Gastrocnemius medialis (tissue), 4 donors: ENCODE results near the gene CYB5RL. TPM values are rescaled to one million over a fixed set of nuclear protein-coding genes. Genes with fewer than 3 reads are reported as not detected.
"Not testable (repeated sequence)": the region's sequence is repeated elsewhere in the genome, so short reads cannot be mapped to it uniquely, and the experiment has no call there.

Experiments used
- ATAC-seq, 2 donors: fragments of 150-250 bp; one replicate each; pipeline ENCODE4 v1.9.1; 2016
- DNase-seq, 2 donors: peaks; one replicate each; pipeline ENCODE4 v3.0.0-alpha.2; 2019
- H3K27ac ChIP-seq, 4 donors: fragments of 200-600 bp; sonication (generic); 1 replicate in 1 of 4; 2 replicates in 3 of 4; pipeline ENCODE4 v1.5.1; 2016 to 2018; ENCODE audit warnings: mild to moderate bottlenecking in 2 of 4, moderate library complexity in 1 of 4
- H3K27me3 ChIP-seq, 3 donors: fragments of 200-600 bp; sonication (generic) in 2 of 3; 1 replicate in 1 of 3; 2 replicates in 2 of 3; pipeline versions ENCODE4 v1.5.1 to v1.6.0; 2016 to 2019; ENCODE audit warnings: mild to moderate bottlenecking in 1 of 3, moderate library complexity in 1 of 3
- H3K36me3 ChIP-seq, 2 donors: fragments of 200-600 bp; sonication (generic) in 1 of 2; one replicate each; pipeline ENCODE4 v1.5.1; 2017 to 2018
- H3K4me1 ChIP-seq, 2 donors: fragments of 200-600 bp; sonication (generic) in 1 of 2; one replicate each; pipeline ENCODE4 v1.5.1; 2016 to 2017; ENCODE audit warnings: mild to moderate bottlenecking in 2 of 2
- H3K4me3 ChIP-seq, 4 donors: fragments of 200-600 bp; sonication (generic) in 3 of 4; 1 replicate in 1 of 4; 2 replicates in 3 of 4; pipeline ENCODE4 v1.5.1; 2016 to 2019; ENCODE audit warnings: mild to moderate bottlenecking in 2 of 4
- H3K9me3 ChIP-seq, 3 donors: fragments of 200-600 bp; sonication (generic) in 2 of 3; 1 replicate in 1 of 3; 2 replicates in 2 of 3; pipeline ENCODE4 v1.5.1; 2016 to 2019
- CTCF ChIP-seq, 5 experiments: fragments of 450-650 bp in 3 of 5; fragments of 200-600 bp in 2 of 5; sonication (generic) in 2 of 5; IDR thresholded peaks in 4 of 5; conservative IDR thresholded peaks in 1 of 5; 1 replicate in 4 of 5; 2 replicates in 1 of 5; pipeline ENCODE4 v1.5.1; 2016 to 2019; ENCODE audit warnings: antibody characterized with exemption in 5 of 5, mild to moderate bottlenecking in 3 of 5, moderate library complexity in 3 of 5
- POLR2A ChIP-seq, 2 donors: fragments of 450-650 bp; IDR thresholded peaks; one replicate each; pipeline ENCODE4 v1.6.1; 2017; ENCODE audit warnings: antibody characterized with exemption in 2 of 2, mild to moderate bottlenecking in 2 of 2, moderate library complexity in 2 of 2
- in situ Hi-C, 4 donors: fragments of 200-750 bp; cut with MboI; loops; one replicate each; pipeline versions ENCODE4 v1.15.0 to v1.8.0; 2017; ENCODE audit warnings: low sequenced_read_pairs in 4 of 4
- intact Hi-C: fragments of 100-400 bp; cut with DNase I; formaldehyde crosslinking; loops from one replicate; pipeline ENCODE4 v1.15.1; 2023; ENCODE audit warnings: low total_unique reads
- total RNA-seq, 4 donors: library from RNA; depleted of rRNA; stranded (reverse); fragments of >200 nt; gene quantifications; one replicate each; pipeline versions ENCODE4 v1.1.0 to v1.2.3, GENCODE V29; 2016

Gene CYB5RL
- total RNA-seq, 4 donors from 2014 or later: 1.8 to 5.8 (median 3.4) TPM

DNA sequence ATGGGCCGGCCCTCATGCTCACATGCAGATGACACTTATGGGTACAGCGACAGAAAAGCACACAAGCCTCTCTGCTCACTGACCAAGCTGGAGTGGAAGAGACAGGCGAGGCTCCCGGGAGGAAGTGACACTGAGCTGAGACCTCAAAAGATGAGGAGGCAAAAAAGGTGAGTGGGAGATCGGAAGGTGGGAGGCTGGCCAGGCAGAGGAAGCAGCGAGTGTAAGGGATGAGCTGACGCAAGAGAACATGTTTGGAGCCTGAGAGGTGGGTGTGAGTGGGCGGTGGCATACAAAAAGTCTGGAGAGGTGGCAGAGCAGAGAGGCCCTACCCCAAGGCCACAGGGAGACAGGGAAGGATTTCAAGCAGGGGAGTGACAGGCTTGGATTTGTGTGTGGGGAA lies 28.8 kb downstream of the CYB5RL start:
- no peaks in the 10 kb centered on the region for H3K27me3 ChIP-seq
- peaks cover 0 to 13% of the 10 kb centered on the region in 2 donors for H3K4me1 ChIP-seq
- H3K27ac ChIP-seq: no peak overlapping the region
- DNase-seq (no peak), ATAC-seq (no peak)
- H3K36me3 ChIP-seq: no peaks in the 10 kb centered on the region
- intact Hi-C loops: no loop called here
- no peaks in the 10 kb centered on the region for H3K9me3 ChIP-seq
- in situ Hi-C loops: no loop called here
- TF ChIP-seq CTCF (IDR thresholded peaks at IDR 0.05 in 4 of 5, conservative IDR thresholded peaks at IDR 0.05 in 1 of 5): no peak
- TF ChIP-seq POLR2A (IDR thresholded peaks at IDR 0.05): no peak
- H3K4me3 ChIP-seq: no peak overlapping the region

DNA sequence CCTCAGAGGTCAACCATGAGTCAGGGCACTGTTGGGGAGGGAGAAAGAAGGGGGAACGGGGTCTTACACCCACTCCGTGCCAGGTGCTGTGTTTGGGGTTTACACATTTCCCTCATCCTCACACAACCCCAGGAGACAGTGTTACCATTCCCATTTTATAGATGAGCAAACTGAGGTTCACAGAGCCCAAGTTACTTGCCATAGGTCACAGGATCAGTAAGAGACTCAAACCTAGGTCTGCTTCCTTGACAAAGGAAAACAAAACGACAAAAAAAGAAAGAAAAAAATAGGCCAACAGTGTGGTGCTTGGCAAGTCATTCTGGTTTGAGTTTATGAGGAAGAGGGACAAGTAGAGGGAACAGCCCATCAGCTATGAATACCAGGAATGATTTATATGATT lies 30.8 kb downstream of the CYB5RL start:
- ATAC-seq (no peak), DNase-seq (no peak)
- intact Hi-C loops: no loop called here
- Histone ChIP-seq H3K27ac (no peak overlapping the region), H3K36me3 (no peaks in the 10 kb centered on the region), H3K9me3 (no peaks in the 10 kb centered on the region), H3K4me1 (peaks cover 0 to 13% of the 10 kb centered on the region in 2 donors), H3K4me3 (no peak overlapping the region), H3K27me3 (no peaks in the 10 kb centered on the region)
- in situ Hi-C loops: no loop called here
- TF ChIP-seq POLR2A (IDR thresholded peaks at IDR 0.05): no peak
- no peak for TF ChIP-seq CTCF (IDR thresholded peaks at IDR 0.05 in 4 of 5, conservative IDR thresholded peaks at IDR 0.05 in 1 of 5)

DNA sequence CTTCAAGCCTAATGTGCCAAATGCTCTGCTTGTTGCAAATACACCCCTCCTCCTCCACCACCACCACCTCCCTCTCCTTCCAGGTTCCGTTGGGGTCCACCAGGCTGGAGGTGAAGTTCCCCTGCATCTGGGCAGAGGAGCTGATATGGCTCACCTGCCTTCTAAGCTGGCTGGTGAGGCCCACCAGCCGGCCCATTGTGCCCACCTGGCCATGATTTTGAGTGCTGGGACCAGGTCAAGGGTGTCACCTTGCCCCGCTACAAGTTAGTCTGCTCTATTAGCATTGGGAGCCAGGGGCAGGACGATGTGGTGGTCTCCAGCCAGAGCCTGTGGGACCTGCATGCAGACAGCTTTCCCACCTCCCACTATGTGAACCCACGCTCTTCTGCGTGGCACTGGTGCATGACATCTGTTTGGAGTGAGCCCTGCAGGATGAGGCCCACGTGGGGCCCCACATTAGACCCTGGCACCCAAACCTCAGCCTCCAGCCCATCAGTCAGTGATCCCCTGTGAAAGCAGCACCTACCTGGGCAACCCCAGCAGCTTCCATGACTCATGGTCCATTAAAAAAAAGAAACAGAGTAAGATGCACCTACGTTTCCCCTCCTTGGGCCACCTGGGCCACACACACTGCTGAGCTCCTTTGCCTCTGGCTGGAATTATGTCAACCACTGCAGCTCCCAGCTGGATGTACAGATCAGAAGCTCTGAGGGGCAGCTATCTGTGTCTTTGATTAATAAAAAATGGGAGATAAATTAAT lies 31.4 kb downstream of the CYB5RL start:
- H3K9me3 ChIP-seq: no peaks in the 10 kb centered on the region
- H3K36me3 ChIP-seq: no peaks in the 10 kb centered on the region
- DNase-seq (no peak), ATAC-seq (no peak)
- peaks cover 0 to 7% of the 10 kb centered on the region in 2 donors for H3K4me1 ChIP-seq
- H3K27ac ChIP-seq: no peak overlapping the region
- H3K27me3 ChIP-seq: no peaks in the 10 kb centered on the region
- in situ Hi-C loops: no loop called here
- H3K4me3 ChIP-seq: no peak overlapping the region
- intact Hi-C loops: no loop called here
- TF ChIP-seq CTCF (IDR thresholded peaks at IDR 0.05 in 4 of 5, conservative IDR thresholded peaks at IDR 0.05 in 1 of 5): no peak
- TF ChIP-seq POLR2A (IDR thresholded peaks at IDR 0.05): no peak

- H3K27ac ChIP-seq: no peak overlapping the region
- H3K36me3 ChIP-seq: no peaks in the 10 kb centered on the region
- H3K4me1 ChIP-seq: no peaks in the 10 kb centered on the region
- no peak for ATAC-seq
- H3K27me3 ChIP-seq: no peaks in the 10 kb centered on the region
- TF ChIP-seq CTCF (IDR thresholded peaks at IDR 0.05 in 4 of 5, conservative IDR thresholded peaks at IDR 0.05 in 1 of 5) (no peak), POLR2A (IDR thresholded peaks at IDR 0.05) (no peak)
- intact Hi-C loops: no loop called here
- no peaks in the 10 kb centered on the region for H3K9me3 ChIP-seq
- DNase-seq: no peak
- no peak overlapping the region for H3K4me3 ChIP-seq
- in situ Hi-C loops: no loop called here
These were observed 32.2 kb downstream of the CYB5RL start for GRCh38 chr1:54167422-54168139.

- DNase-seq, H3K4me1 ChIP-seq, H3K9me3 ChIP-seq, H3K27ac ChIP-seq, H3K36me3 ChIP-seq, H3K27me3 ChIP-seq, ATAC-seq, intact Hi-C loops, H3K4me3 ChIP-seq, in situ Hi-C loops: not testable (repeated sequence)
These were observed 33.5 kb downstream of the CYB5RL start for GRCh38 chr1:54166357-54166756.
